NCI-H146 treated with DMSO at 0.1 percent for 48 hours (cell line): Measurements from ENCODE around the gene SLC30A5.

Experiments
- DNase-seq: peaks from one replicate; lab custom pipeline; 2025; ENCODE audit not compliant: unreplicated experiment; lab: John Stamatoyannopoulos, UW

Gene SLC30A5

DNA sequence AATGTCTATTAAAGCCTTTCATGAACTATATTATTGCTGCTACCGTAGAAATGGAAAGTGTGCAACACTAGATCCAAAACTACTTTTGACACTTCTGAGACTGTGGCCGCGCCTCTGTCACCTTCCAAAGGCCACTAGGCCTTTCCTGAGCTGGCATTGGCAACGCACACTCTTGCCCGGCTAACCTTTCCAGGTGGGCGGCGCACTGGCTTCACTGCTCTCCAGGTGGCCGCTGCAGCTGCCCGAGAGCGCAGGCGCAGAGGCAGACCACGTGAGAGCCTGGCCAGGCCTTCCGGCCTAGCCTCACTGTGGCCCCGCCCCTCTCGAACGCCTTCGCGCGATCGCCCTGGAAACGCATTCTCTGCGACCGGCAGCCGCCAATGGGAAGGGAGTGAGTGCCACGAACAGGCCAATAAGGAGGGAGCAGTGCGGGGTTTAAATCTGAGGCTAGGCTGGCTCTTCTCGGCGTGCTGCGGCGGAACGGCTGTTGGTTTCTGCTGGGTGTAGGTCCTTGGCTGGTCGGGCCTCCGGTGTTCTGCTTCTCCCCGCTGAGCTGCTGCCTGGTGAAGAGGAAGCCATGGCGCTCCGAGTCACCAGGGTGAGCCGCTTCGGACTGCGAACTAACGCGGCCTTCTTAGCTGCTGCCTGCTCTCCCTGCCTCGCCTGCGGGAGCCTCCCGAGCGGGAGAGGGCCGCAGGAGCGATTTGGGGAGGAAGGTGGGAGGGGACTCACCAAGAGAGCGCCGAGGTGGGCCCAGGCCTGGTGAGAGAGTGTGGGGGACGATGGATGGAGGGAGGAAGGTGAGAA, 73.1 kb downstream of the SLC30A5 start, which contains the start of gene CCNB1:
TSS of gene CCNB1 (plus strand) at position 465 of the 807 bp plus-strand sequence. CDS start at position 578, 113 bp downstream.
- DNase-seq = peak; percentile 97

DNA sequence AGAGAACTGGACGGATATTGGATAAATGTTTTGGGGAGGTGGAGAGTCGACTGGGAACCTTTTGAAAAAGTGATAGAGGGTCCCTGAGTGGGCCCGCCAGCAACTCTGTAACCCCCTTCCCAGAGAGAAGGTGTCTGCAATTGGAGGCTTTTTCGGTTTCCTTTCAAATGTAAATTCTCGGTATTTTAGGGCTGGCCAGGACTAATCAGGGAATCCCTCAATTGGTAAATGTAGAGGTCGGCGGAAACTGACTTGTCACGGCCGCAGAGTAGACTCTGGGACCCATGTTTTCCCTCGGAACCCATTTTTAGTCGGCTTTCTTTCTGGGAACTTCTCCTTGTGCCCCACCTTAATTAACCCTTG, 73.7 kb downstream of the SLC30A5 start:
- DNase-seq = no peak

DNA sequence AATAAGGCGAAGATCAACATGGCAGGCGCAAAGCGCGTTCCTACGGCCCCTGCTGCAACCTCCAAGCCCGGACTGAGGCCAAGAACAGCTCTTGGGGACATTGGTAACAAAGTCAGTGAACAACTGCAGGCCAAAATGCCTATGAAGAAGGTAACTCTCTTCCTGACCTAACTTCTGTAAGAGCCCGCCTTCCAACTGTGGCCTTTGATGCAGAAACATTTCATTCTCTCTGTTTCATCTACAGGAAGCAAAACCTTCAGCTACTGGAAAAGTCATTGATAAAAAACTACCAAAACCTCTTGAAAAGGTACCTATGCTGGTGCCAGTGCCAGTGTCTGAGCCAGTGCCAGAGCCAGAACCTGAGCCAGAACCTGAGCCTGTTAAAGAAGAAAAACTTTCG, 74.1 kb downstream of the SLC30A5 start:
- no peak for DNase-seq

DNA sequence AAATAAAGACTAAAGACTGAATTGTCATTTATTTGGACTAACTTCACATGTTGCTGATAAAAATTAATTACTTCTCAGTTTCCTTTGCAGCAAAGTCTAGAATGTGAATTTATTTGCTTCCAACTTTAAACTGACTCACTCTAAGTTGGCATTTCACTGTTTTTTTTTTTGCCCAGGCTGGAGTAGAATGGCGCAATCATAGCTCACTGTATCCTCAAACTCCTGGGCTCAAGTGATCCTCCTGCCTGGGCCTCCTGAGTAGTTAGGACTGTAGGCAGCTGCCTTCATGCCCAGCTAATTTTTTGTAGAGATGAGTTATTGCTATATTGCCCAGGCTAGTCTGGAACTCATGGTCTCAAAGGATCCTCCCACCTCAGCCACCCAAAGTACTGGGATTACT, 76.7 kb downstream of the SLC30A5 start:
- DNase-seq = no peak

DNA sequence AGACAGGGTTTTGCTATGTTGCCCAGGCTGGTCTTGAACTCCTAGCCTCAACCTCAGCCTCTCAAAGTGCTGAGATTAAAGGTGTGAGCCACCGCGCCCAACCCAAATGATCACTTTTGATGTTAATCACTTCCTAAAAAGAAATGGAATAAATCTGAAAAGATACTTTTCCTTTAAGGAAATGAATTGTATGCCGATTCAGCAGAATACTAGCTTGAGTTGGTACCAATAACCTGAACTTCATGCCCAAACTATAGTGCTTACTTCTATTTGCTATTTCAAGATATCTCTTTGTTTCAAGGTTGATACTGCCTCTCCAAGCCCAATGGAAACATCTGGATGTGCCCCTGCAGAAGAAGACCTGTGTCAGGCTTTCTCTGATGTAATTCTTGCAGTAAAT, 77.2 kb downstream of the SLC30A5 start:
- DNase-seq = no peak
